SK-N-SH treated with all-trans-retinoic acid at 6 μM for 48 hours (cell line): Measurements from ENCODE around the gene PDSS2.

ENCODE experiments used
- TCF4 ChIP-seq: fragments of 250-450 bp; sonication (Bioruptor Pico); IDR thresholded peaks from 2 replicates; pipeline ENCODE4 v1.8.0; 2021; ENCODE audit warnings: mild to moderate bottlenecking, moderate library complexity, borderline replicate concordance
- TOX ChIP-seq: fragments of 250-450 bp; sonication (Bioruptor Pico); IDR thresholded peaks from 2 replicates; pipeline ENCODE4 v1.8.0; 2021; ENCODE audit warnings: mild to moderate bottlenecking, moderate library complexity, borderline replicate concordance
- ZC3H10 ChIP-seq: fragments of 250-450 bp; sonication (Bioruptor Pico); IDR thresholded peaks from 2 replicates; pipeline ENCODE4 v1.5.1; 2021; ENCODE audit warnings: mild to moderate bottlenecking, moderate library complexity
- ZFP30 ChIP-seq: fragments of 450-650 bp; formaldehyde crosslinking; IDR thresholded peaks from 2 replicates; pipeline ENCODE4 v1.5.0; 2022; ENCODE audit warnings: mild to moderate bottlenecking, moderate library complexity
- TF ChIP-seq, protein P1 (sequence below): fragments of 250-450 bp; sonication (Bioruptor Pico); IDR thresholded peaks from 2 replicates; pipeline ENCODE4 v1.5.1; 2021; ENCODE audit warnings: mild to moderate bottlenecking, moderate library complexity
- TF ChIP-seq, protein P2 (sequence below): fragments of 250-450 bp; sonication (Bioruptor Pico); IDR thresholded peaks from 2 replicates; pipeline ENCODE4 v1.8.0; 2020; ENCODE audit warnings: mild to moderate bottlenecking, moderate library complexity, borderline replicate concordance

DNA sequence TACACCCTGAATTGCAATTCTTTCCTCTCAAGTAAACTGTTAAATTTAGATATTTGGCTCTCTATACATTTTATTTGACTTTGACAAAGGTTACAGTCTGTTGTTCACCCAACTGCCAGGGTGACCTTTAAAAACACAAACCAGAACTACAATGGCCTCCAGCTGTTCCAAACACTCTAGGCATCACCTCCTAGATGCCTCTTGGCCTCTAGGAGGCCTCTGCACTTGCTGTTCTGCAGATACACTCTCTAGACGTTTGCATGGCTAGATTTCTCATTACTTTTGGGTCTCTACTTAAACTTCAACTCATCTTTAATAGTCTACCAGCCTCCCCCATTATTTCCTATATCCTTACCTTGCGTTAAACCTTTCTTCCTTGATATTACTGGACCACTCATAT is 241.2 kb downstream of the PDSS2 start:
- TF ChIP-seq ZFP30 (no peak), ZC3H10 (CRISPR knock-in tag) (no peak), TOX (CRISPR knock-in tag) (no peak), TCF4 (no peak)
- TF ChIP-seq, protein P1, sequence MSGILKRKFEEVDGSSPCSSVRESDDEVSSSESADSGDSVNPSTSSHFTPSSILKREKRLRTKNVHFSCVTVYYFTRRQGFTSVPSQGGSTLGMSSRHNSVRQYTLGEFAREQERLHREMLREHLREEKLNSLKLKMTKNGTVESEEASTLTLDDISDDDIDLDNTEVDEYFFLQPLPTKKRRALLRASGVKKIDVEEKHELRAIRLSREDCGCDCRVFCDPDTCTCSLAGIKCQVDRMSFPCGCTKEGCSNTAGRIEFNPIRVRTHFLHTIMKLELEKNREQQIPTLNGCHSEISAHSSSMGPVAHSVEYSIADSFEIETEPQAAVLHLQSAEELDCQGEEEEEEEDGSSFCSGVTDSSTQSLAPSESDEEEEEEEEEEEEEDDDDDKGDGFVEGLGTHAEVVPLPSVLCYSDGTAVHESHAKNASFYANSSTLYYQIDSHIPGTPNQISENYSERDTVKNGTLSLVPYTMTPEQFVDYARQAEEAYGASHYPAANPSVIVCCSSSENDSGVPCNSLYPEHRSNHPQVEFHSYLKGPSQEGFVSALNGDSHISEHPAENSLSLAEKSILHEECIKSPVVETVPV (CRISPR knock-in tag): no peak
- TF ChIP-seq, protein P2, sequence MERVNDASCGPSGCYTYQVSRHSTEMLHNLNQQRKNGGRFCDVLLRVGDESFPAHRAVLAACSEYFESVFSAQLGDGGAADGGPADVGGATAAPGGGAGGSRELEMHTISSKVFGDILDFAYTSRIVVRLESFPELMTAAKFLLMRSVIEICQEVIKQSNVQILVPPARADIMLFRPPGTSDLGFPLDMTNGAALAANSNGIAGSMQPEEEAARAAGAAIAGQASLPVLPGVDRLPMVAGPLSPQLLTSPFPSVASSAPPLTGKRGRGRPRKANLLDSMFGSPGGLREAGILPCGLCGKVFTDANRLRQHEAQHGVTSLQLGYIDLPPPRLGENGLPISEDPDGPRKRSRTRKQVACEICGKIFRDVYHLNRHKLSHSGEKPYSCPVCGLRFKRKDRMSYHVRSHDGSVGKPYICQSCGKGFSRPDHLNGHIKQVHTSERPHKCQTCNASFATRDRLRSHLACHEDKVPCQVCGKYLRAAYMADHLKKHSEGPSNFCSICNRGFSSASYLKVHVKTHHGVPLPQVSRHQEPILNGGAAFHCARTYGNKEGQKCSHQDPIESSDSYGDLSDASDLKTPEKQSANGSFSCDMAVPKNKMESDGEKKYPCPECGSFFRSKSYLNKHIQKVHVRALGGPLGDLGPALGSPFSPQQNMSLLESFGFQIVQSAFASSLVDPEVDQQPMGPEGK (CRISPR knock-in tag): no peak
